HG02840 (cell line): ENCODE data around the gene MEPE.
"Not testable (repeated sequence)": the region's sequence is repeated elsewhere in the genome, so short reads cannot be mapped to it uniquely, and the experiment has no call there.

Source experiments
- ATAC-seq: cut with Tn5 transposase; IDR thresholded peaks from one replicate; pipeline ENCODE4 v1.9.1; 2021; ENCODE audit warnings: mild to moderate bottlenecking, moderate library complexity, moderate number of reproducible peaks; ENCODE audit not compliant: unreplicated experiment, low FRiP score

MEPE gene

GRCh38 chr4:87881115-87881514, 48.3 kb downstream of the MEPE start:
- no peak for ATAC-seq

DNA sequence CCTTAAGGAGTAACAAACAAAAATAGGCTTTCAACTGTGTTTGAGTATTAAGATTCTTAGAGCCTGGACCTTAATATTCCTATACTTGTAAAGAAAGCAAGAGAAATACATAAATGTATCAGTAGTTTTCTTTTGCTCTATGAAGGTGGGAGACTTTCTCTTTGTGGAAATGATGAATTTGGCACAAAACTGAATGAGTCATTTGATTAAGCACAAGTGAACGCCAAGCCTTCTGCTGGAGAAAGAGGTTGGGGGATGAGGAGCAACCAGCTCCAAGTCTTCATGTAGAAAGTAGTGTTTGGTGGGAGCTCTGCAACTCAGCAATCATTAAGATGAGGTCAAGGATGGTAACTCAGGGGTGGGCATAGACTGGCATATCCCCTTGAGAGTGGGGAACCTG, 49.6 kb downstream of the MEPE start:
- no peak for ATAC-seq

DNA sequence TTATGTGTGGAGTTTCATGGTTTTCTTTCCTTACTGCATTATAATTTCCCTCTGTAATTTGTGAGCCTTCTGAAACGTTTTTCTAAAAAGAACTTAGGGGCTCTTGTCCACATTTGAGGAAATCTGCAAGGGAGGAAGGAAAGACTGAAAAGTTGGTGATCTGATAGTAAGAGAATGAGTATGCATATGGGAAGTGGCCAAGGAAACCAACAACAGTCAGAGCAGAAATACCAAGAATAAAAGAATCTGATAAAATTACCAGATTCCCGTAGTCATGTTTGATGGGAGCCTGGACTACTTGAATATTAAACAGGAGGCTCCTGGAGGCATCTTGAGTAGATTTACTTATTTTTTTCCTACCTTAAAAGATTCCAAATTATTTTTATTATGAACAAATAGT, 50.1 kb downstream of the MEPE start:
- ATAC-seq, result no peak

DNA sequence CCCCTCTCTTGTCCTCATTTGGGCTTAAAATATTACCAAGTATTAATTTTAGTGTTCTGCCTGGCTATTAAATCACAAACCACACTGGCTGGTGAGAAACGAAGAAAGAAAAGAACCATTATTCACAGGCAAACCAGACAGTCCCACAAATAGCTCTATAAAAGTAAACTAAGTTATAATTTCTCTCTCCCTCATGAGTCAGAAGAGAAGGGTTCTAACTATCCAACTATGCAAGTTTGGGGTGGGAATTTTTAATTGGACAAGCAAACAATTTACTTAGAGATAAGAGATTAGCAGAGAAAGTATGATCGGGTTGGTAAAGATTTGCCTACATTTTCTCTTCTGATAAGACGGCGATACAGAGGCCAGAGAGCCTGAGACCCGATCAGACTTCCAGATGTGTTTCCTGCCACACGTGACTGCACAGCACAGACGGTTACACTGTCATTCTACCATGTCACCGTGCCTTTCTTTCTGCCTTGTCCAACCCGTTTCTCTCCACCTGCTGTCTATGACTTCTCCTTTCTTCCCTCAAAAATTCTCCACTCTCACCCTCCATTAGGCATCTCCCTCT, 52.3 kb downstream of the MEPE start:
- no peak for ATAC-seq

DNA sequence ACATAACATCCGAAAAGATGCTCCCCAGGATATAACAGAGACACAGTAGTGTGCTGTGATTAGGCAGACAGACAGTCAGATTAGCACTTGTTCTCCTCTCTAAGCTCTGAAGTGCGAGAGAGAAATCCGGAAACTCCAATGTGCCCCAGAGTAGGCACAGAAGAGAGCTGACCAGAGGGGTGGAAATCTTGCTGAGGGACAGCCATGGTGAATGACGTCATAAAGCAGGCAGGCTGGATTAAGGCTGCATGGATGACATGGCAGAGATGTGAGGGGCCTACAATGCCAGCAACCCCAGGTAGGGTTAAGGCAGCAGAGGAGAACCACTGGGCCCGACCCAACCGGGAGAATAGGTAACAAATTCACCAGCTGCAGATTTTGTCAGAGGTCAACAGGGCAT, 53.3 kb downstream of the MEPE start:
- no peak for ATAC-seq

GRCh38 chr4:87890753-87891152, 58.0 kb downstream of the MEPE start:
- not testable (repeated sequence) for ATAC-seq

DNA sequence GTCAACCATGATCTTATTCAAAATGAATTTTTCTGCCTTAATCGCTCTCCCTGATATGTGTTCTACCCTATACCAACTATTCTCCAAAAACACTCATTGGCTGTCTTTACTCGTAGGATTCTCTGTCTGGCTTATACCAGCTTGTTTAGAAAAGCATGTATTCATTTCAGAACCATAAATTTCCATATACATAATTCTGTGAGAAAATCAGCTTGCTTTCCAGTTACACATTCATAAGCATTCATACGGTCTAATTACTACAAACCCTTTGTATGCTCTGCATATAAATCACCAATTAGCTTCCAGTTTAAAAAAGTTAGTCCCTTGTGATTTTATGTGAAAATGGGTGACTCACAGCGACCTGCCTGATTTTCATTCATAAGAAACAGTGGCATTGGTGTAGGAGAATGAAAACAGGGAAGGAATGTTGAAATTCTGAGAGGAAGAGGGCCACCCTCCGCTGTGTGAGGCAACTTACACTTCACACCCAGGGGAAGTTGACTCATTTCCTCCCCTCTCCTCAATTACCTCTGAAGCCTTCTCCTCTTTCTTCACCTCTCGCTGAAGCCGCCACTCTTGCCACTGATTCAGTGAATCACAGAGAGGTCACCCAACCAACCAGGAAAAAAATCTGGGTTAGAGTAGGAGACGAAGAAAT, 63.3 kb downstream of the MEPE start:
- ATAC-seq, result no peak
